Omental fat pad (tissue), 4 donors: ENCODE measurements around the gene SH3BP5L. TPM values are rescaled to one million over a fixed set of nuclear protein-coding genes. Genes with fewer than 3 reads are reported as not detected.

Source experiments
- ATAC-seq: fragments of 150-250 bp; one replicate; pipeline ENCODE4 v1.9.1; 2016; ENCODE audit warnings: mild to moderate bottlenecking, moderate library complexity; ENCODE audit not compliant: low FRiP score
- DNase-seq: peaks from one replicate; pipeline ENCODE4 v3.0.0-alpha.2; 2019; ENCODE audit warnings: low spot score
- total RNA-seq, 4 donors: library from RNA; depleted of rRNA; stranded (reverse); fragments of >200 nt; gene quantifications; one replicate each; pipeline ENCODE4 v1.1.0, GENCODE V29; 2016
- TF ChIP-seq, protein P1 (sequence below), 3 donors: fragments of 450-650 bp; IDR thresholded peaks; one replicate each; pipeline ENCODE4 v1.5.1; 2016 to 2017; ENCODE audit warnings: antibody characterized with exemption in 3 of 3, mild to moderate bottlenecking in 3 of 3, moderate library complexity in 2 of 3

SH3BP5L gene
- total RNA-seq, 4 donors from 2014 or later: 9.7 to 20.0 (median 15.2) TPM

DNA sequence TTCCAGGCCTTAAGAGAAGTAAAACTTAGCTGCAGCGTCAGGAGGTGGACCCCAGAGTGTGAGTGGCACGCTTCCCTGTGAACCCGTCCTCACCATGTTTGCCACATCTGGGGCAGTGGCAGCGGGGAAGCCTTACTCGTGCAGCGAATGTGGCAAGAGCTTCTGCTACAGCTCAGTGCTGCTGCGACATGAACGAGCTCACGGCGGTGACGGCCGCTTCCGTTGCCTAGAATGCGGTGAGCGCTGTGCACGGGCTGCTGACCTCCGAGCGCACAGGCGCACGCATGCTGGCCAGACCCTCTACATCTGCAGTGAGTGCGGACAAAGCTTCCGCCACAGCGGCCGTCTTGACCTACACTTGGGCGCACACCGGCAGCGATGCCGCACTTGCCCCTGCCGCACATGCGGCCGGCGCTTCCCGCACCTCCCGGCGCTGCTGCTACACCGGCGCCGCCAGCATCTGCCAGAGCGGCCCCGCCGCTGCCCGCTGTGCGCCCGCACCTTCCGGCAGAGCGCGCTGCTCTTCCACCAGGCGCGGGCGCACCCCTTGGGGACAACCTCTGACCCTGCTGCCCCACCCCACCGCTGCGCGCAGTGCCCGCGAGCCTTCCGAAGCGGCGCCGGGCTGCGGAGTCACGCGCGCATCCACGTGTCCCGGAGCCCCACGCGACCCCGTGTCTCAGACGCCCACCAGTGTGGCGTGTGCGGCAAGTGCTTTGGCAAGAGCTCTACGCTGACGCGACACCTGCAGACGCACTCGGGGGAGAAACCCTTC is 21.7 kb upstream of the SH3BP5L start:
- TF ChIP-seq, protein P1, sequence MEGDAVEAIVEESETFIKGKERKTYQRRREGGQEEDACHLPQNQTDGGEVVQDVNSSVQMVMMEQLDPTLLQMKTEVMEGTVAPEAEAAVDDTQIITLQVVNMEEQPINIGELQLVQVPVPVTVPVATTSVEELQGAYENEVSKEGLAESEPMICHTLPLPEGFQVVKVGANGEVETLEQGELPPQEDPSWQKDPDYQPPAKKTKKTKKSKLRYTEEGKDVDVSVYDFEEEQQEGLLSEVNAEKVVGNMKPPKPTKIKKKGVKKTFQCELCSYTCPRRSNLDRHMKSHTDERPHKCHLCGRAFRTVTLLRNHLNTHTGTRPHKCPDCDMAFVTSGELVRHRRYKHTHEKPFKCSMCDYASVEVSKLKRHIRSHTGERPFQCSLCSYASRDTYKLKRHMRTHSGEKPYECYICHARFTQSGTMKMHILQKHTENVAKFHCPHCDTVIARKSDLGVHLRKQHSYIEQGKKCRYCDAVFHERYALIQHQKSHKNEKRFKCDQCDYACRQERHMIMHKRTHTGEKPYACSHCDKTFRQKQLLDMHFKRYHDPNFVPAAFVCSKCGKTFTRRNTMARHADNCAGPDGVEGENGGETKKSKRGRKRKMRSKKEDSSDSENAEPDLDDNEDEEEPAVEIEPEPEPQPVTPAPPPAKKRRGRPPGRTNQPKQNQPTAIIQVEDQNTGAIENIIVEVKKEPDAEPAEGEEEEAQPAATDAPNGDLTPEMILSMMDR (IDR thresholded peaks at IDR 0.05): no peak
- no peak for ATAC-seq
- DNase-seq: no peak

DNA sequence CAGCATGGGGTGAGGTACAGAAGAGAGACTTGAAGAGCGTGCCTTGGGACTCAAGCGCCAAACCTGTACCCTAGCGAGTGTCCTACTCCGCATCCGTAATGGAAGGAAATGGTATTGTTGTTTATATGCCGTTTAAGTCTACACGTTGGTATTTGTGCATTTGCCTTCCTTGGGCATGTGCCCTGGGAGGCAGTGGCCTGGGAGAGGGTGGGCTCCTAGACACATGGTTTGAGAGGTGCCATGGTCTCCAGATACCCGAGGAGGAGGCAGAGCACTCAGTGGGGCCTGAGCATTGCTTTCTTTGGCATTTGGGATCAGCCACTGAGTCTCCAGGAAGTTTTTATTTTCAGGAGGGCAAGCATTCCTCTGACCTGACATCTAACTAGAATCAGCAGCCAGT is 18.8 kb upstream of the SH3BP5L start:
- no peak for DNase-seq
- TF ChIP-seq, protein P1 (IDR thresholded peaks at IDR 0.05): no peak
- no peak for ATAC-seq

DNA sequence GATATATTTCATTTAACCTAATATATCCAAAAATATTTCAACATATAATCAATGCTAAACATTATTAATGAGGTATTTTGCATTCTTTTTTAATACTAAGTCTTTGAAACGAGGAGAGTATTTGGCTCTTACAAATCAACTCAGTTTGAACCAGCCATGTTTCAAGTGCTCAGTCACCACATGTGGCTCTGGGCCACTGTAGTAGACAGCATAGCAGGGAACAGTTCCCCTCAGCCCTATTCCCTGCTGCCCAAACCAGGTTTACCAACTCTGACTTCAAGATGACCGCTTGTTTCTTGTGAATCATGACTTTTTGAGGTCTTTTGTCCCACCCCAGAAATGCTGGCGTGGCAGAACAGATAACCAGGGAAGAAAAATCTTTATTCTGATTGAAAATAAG is 18.0 kb upstream of the SH3BP5L start:
- ATAC-seq (no peak), DNase-seq (no peak)
- TF ChIP-seq, protein P1 (IDR thresholded peaks at IDR 0.05): no peak

DNA sequence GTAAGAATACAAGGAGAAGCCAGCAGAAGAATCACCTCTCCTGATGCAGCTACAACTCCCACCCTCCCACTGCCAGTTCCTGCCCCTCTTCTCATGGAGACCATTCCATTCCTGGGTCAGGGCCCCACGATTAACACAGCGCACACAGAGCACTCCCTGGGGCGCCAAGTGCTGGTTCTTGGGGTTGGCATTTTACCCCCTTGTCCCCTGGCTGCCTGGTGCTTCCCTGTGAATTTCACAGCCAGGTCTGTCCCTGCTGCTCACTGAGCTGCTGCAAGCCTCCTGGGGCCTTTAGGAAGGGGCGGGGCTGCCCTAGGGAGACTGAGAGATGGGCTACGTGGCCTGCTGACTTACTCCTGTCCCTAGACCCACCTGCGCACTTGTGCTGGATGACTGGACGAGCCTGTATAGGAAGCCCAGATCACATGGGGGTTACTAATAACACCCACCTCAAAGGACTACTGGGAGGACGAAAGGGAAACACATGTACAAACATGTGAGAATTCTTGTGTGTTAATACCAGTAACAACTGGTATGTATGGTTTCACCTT is 17.1 kb upstream of the SH3BP5L start:
- TF ChIP-seq, protein P1 (IDR thresholded peaks at IDR 0.05): no peak
- DNase-seq: no peak
- ATAC-seq: no peak

DNA sequence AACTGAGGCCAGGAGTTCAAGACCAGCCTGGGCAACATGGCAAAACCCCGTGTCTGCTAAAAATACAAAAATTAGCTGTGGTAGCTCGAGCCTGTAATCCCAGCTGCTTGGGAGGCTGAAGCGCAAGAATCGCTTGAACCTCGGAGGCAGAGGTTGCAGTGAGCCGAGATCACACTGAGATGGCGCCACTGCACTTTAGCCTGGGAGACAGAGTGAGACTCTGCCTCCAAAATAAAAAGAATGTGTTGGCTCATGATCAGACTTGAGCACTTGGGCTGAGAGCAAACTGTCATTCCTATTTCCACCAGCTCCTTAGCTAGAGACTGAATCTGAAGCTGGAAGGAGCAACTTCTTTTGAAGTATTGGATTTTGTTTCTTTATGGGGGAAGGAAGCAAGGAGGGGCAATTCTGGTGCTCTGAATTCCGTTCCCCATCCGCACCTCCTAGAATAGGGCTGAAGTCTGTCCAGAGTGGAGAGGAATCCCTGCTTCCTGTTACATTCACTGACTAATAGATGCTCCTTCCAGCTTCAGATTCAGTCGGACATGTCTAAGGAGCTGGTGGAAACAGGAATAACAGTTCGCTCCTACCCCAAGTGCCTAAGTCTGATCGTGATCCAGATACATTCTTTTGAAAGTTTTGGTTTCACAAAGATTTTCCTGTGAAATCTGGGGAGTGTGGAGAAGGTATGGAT is 16.1 kb upstream of the SH3BP5L start:
- TF ChIP-seq, protein P1 (IDR thresholded peaks at IDR 0.05): no peak
- DNase-seq (peak; percentile 0), ATAC-seq (no peak)

DNA sequence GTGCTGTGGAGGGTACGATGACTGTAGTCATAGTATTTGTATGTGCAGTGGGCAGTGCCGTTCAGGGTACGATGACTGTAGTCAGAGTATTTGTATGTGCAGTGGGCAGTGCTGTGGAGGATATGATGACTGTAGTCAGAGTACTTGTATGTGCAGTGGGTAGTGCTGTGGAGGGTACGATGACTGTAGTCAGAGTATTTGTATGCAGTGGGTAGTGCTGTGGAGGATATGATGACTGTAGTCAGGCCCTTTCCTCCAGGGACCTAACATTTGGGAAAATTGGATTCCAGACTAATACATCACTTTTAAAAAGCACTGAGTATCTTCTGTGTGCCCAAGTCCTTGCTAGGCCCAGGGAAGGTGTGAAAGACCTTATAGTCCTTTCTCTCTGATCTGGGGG is 15.2 kb upstream of the SH3BP5L start:
- TF ChIP-seq, protein P1 (IDR thresholded peaks at IDR 0.05): no peak
- no peak for ATAC-seq

More for the DNA sequence above, 15.2 kb upstream of the SH3BP5L start:
- DNase-seq: no peak
